ENCODE results near the gene SERPIND1.
"Not testable (repeated sequence)": the region's sequence is repeated elsewhere in the genome, so short reads cannot be mapped to it uniquely, and the experiment has no call there.

Gene SERPIND1

GRCh38 chr22:20814221-20814808 is 40.4 kb downstream of the SERPIND1 start:
- no peaks in the 10 kb centered on the region for H3K4me1 ChIP-seq (ENCODE audit: control insufficient read depth, insufficient read depth, low read length)
- no peaks in the 10 kb centered on the region for H3K27me3 ChIP-seq (ENCODE audit: control insufficient read depth, insufficient read depth, low read length, poor library complexity, severe bottlenecking)
- no peaks in the 10 kb centered on the region for H3K9me3 ChIP-seq (ENCODE audit: control insufficient read depth, low read length)
- 92 to 99% methylated on average over 4 of the region's 5 CpGs for WGBS, 2 experiments
- H3K36me3 ChIP-seq (ENCODE audit: control insufficient read depth, insufficient read depth, low read length), result peaks cover 23% of the 10 kb centered on the region
- H3K4me3 ChIP-seq (ENCODE audit: insufficient read depth, low read depth, low read length), result no peak overlapping the region
- no peak overlapping the region for H3K27ac ChIP-seq (ENCODE audit: insufficient read depth, low read depth, low read length, poor library complexity, severe bottlenecking)

- no peaks in the 10 kb centered on the region for H3K4me1 ChIP-seq (ENCODE audit: control insufficient read depth, insufficient read depth, low read length)
- no peak overlapping the region for H3K4me3 ChIP-seq (ENCODE audit: insufficient read depth, low read depth, low read length)
- WGBS, 2 experiments, result 94 to 96% methylated on average over 9 of the region's 9 CpGs
- no peaks in the 10 kb centered on the region for H3K27me3 ChIP-seq (ENCODE audit: control insufficient read depth, insufficient read depth, low read length, poor library complexity, severe bottlenecking)
- H3K9me3 ChIP-seq (ENCODE audit: control insufficient read depth, low read length), result no peaks in the 10 kb centered on the region
- H3K27ac ChIP-seq (ENCODE audit: insufficient read depth, low read depth, low read length, poor library complexity, severe bottlenecking), result no peak overlapping the region
- peaks cover 22% of the 10 kb centered on the region for H3K36me3 ChIP-seq (ENCODE audit: control insufficient read depth, insufficient read depth, low read length)
Observed at GRCh38 chr22:20815477-20816050, 41.7 kb downstream of the SERPIND1 start.

GRCh38 chr22:20816559-20816958 is 42.6 kb downstream of the SERPIND1 start:
- no peaks in the 10 kb centered on the region for H3K4me1 ChIP-seq (ENCODE audit: control insufficient read depth, insufficient read depth, low read length)
- 95 to 96% methylated on average over 6 of the region's 6 CpGs for WGBS, 2 experiments
- H3K36me3 ChIP-seq (ENCODE audit: control insufficient read depth, insufficient read depth, low read length), result peaks cover 16% of the 10 kb centered on the region
- H3K27me3 ChIP-seq (ENCODE audit: control insufficient read depth, insufficient read depth, low read length, poor library complexity, severe bottlenecking), result no peaks in the 10 kb centered on the region
- H3K27ac ChIP-seq (ENCODE audit: insufficient read depth, low read depth, low read length, poor library complexity, severe bottlenecking), result no peak overlapping the region
- no peaks in the 10 kb centered on the region for H3K9me3 ChIP-seq (ENCODE audit: control insufficient read depth, low read length)
- no peak overlapping the region for H3K4me3 ChIP-seq (ENCODE audit: insufficient read depth, low read depth, low read length)

- peaks cover 7% of the 10 kb centered on the region for H3K36me3 ChIP-seq (ENCODE audit: control insufficient read depth, insufficient read depth, low read length)
Observed at GRCh38 chr22:20818471-20818870, 44.6 kb downstream of the SERPIND1 start.

GRCh38 chr22:20819471-20819870 is 45.6 kb downstream of the SERPIND1 start:
- WGBS, 2 experiments, result 96 to 98% methylated on average over 9 of the region's 9 CpGs
- Histone ChIP-seq H3K4me3 (ENCODE audit: insufficient read depth, low read depth, low read length) (no peak overlapping the region), H3K27ac (ENCODE audit: insufficient read depth, low read depth, low read length, poor library complexity, severe bottlenecking) (no peak overlapping the region), H3K4me1 (ENCODE audit: control insufficient read depth, insufficient read depth, low read length) (no peaks in the 10 kb centered on the region), H3K36me3 (ENCODE audit: control insufficient read depth, insufficient read depth, low read length) (peaks cover 3% of the 10 kb centered on the region), H3K27me3 (ENCODE audit: control insufficient read depth, insufficient read depth, low read length, poor library complexity, severe bottlenecking) (no peaks in the 10 kb centered on the region), H3K9me3 (ENCODE audit: control insufficient read depth, low read length) (no peaks in the 10 kb centered on the region)

More at GRCh38 chr22:20818471-20818870, 44.6 kb downstream of the SERPIND1 start:
- Histone ChIP-seq H3K4me3 (ENCODE audit: insufficient read depth, low read depth, low read length) (no peak overlapping the region), H3K9me3 (ENCODE audit: control insufficient read depth, low read length) (no peaks in the 10 kb centered on the region), H3K27ac (ENCODE audit: insufficient read depth, low read depth, low read length, poor library complexity, severe bottlenecking) (no peak overlapping the region), H3K27me3 (ENCODE audit: control insufficient read depth, insufficient read depth, low read length, poor library complexity, severe bottlenecking) (no peaks in the 10 kb centered on the region), H3K4me1 (ENCODE audit: control insufficient read depth, insufficient read depth, low read length) (no peaks in the 10 kb centered on the region)
- 93% methylated on average over 3 of the region's 3 CpGs for WGBS, 2 experiments

GRCh38 chr22:20821717-20822239 is 47.9 kb downstream of the SERPIND1 start:
- H3K36me3 ChIP-seq (ENCODE audit: control insufficient read depth, insufficient read depth, low read length); H3K4me3 ChIP-seq (ENCODE audit: insufficient read depth, low read depth, low read length); H3K4me1 ChIP-seq (ENCODE audit: control insufficient read depth, insufficient read depth, low read length); H3K27me3 ChIP-seq (ENCODE audit: control insufficient read depth, insufficient read depth, low read length, poor library complexity, severe bottlenecking); H3K27ac ChIP-seq (ENCODE audit: insufficient read depth, low read depth, low read length, poor library complexity, severe bottlenecking); H3K9me3 ChIP-seq (ENCODE audit: control insufficient read depth, low read length): not testable (repeated sequence)
- 96 to 97% methylated on average over 8 of the region's 8 CpGs for WGBS, 2 experiments

- Histone ChIP-seq H3K36me3 (ENCODE audit: control insufficient read depth, insufficient read depth, low read length) (no peaks in the 10 kb centered on the region), H3K9me3 (ENCODE audit: control insufficient read depth, low read length) (no peaks in the 10 kb centered on the region), H3K4me1 (ENCODE audit: control insufficient read depth, insufficient read depth, low read length) (no peaks in the 10 kb centered on the region), H3K27ac (ENCODE audit: insufficient read depth, low read depth, low read length, poor library complexity, severe bottlenecking) (no peak overlapping the region), H3K4me3 (ENCODE audit: insufficient read depth, low read depth, low read length) (no peak overlapping the region), H3K27me3 (ENCODE audit: control insufficient read depth, insufficient read depth, low read length, poor library complexity, severe bottlenecking) (no peaks in the 10 kb centered on the region)
- 90 to 93% methylated on average over 5 of the region's 5 CpGs for WGBS, 2 experiments
Observed at GRCh38 chr22:20822240-20822639, 48.3 kb downstream of the SERPIND1 start.

GRCh38 chr22:20823264-20823663 is 49.4 kb downstream of the SERPIND1 start:
- Histone ChIP-seq H3K27ac (ENCODE audit: insufficient read depth, low read depth, low read length, poor library complexity, severe bottlenecking) (no peak overlapping the region), H3K27me3 (ENCODE audit: control insufficient read depth, insufficient read depth, low read length, poor library complexity, severe bottlenecking) (no peaks in the 10 kb centered on the region), H3K36me3 (ENCODE audit: control insufficient read depth, insufficient read depth, low read length) (no peaks in the 10 kb centered on the region), H3K4me1 (ENCODE audit: control insufficient read depth, insufficient read depth, low read length) (no peaks in the 10 kb centered on the region), H3K4me3 (ENCODE audit: insufficient read depth, low read depth, low read length) (no peak overlapping the region), H3K9me3 (ENCODE audit: control insufficient read depth, low read length) (no peaks in the 10 kb centered on the region)
- WGBS, 2 experiments, result 100% methylated on average over 1 of the region's 1 CpG; no CpG with 5 or more reads in 1 of the 2 experiments

GRCh38 chr22:20825216-20825615 is 51.3 kb downstream of the SERPIND1 start:
- H3K4me3 ChIP-seq (ENCODE audit: insufficient read depth, low read depth, low read length); H3K36me3 ChIP-seq (ENCODE audit: control insufficient read depth, insufficient read depth, low read length); H3K27ac ChIP-seq (ENCODE audit: insufficient read depth, low read depth, low read length, poor library complexity, severe bottlenecking); H3K9me3 ChIP-seq (ENCODE audit: control insufficient read depth, low read length); H3K4me1 ChIP-seq (ENCODE audit: control insufficient read depth, insufficient read depth, low read length); H3K27me3 ChIP-seq (ENCODE audit: control insufficient read depth, insufficient read depth, low read length, poor library complexity, severe bottlenecking): not testable (repeated sequence)
- 93 to 95% methylated on average over 4 of the region's 4 CpGs for WGBS, 2 experiments

GRCh38 chr22:20825624-20826023 is 51.7 kb downstream of the SERPIND1 start:
- Histone ChIP-seq H3K36me3 (ENCODE audit: control insufficient read depth, insufficient read depth, low read length) (no peaks in the 10 kb centered on the region), H3K4me3 (ENCODE audit: insufficient read depth, low read depth, low read length) (no peak overlapping the region), H3K4me1 (ENCODE audit: control insufficient read depth, insufficient read depth, low read length) (no peaks in the 10 kb centered on the region), H3K27me3 (ENCODE audit: control insufficient read depth, insufficient read depth, low read length, poor library complexity, severe bottlenecking) (no peaks in the 10 kb centered on the region), H3K27ac (ENCODE audit: insufficient read depth, low read depth, low read length, poor library complexity, severe bottlenecking) (no peak overlapping the region), H3K9me3 (ENCODE audit: control insufficient read depth, low read length) (no peaks in the 10 kb centered on the region)
- 92 to 94% methylated on average over 6 of the region's 6 CpGs for WGBS, 2 experiments
